Activated naive CD4-positive, alpha-beta T cell treated with anti-CD3 and anti-CD28 coated beads, Interleukin-2, amount 10 ng/mL, durations not matched to agents 7 days and 5 days (primary cell): ENCODE measurements around the gene TMEM11.

Experiments
- CTCF ChIA-PET: fragments of 350-600 bp; sonication (Branson Sonifier 250); formaldehyde crosslinking; loops from one replicate; lab custom pipeline; 2021; ENCODE audit warnings: antibody characterized with exemption; lab: Charles Lee
- DNase-seq: peaks from one replicate; pipeline ENCODE4 v3.0.0-alpha.2; 2020
- H3K27ac Mint-ChIP-seq: one replicate; pipeline ENCODE4 v1.8.0; 2021; ENCODE audit warnings: mild to moderate bottlenecking, moderate library complexity, mixed read lengths
- H3K27me3 Mint-ChIP-seq: one replicate; pipeline ENCODE4 v1.8.0; 2021; ENCODE audit warnings: mild to moderate bottlenecking, mixed read lengths
- H3K36me3 Mint-ChIP-seq: one replicate; pipeline ENCODE4 v1.8.0; 2021; ENCODE audit warnings: mixed read lengths
- H3K4me1 Mint-ChIP-seq: one replicate; pipeline ENCODE4 v1.8.0; 2021; ENCODE audit warnings: mixed read lengths
- H3K4me3 Mint-ChIP-seq: one replicate; pipeline ENCODE4 v1.8.0; 2021; ENCODE audit warnings: mild to moderate bottlenecking, moderate library complexity, mixed read lengths
- H3K9me3 Mint-ChIP-seq: one replicate; pipeline ENCODE4 v1.8.0; 2021; ENCODE audit warnings: mixed read lengths

TMEM11 gene, protein sequence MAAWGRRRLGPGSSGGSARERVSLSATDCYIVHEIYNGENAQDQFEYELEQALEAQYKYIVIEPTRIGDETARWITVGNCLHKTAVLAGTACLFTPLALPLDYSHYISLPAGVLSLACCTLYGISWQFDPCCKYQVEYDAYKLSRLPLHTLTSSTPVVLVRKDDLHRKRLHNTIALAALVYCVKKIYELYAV

DNA sequence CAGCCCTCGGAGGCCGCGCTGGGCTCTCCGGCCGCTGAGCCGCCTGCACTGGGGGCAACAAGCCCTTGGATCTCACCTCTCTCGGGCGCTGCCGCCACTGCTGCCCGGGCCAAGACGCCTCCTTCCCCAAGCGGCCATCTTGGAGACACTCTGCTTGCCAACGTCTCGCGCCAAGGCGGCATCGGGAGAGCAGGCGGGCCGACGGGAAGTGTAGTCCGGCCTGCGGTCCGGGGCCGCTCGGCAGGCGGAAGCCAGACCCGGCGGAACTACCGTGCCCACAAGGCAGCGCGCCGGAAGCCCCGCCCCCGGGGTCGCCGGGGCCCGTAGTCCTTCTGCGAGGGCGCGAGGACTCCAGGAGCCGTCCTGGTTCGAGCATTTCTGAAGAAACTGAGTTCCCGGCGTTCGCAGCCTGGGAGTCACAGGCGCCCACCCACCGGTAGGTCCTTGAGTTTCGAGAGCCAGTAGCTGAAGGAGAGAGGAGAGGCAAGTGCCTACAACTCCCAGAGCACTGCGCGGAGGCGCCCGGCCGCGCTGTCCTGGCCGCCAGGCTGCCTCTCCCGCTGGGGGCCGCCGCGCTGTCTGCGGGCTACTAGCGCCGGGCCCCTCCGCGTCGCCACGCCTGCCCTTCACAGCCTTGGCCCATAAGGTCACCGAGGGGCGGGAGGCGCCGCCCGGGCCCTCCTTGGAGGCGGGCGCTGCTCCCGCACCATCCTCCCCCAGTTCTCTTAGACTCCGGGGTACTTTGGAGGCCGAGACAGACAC is at the start of gene TMEM11:
Gene TMEM11 (minus strand): TSS at position 147 of the 762 bp plus-strand sequence. CDS start 9 bp downstream, at position 138.
- H3K36me3 Mint-ChIP-seq = peaks cover 14% of the 10 kb centered on the region
- H3K4me3 Mint-ChIP-seq = peak within 1 kb of the TSS; percentile 97
- H3K9me3 Mint-ChIP-seq = no peaks in the 10 kb centered on the region
- no peaks in the 10 kb centered on the region for H3K27me3 Mint-ChIP-seq
- peak; percentile 97 for DNase-seq
- CTCF ChIA-PET = interaction anchor here (1.0 to 1.1 kb wide), 3 partner anchors 23 to 115 kb away, joined by 3 to 7 read pairs (median 3); no protein-coding TSS in a partner anchor
- peak within 1 kb of the TSS; percentile 90 for H3K27ac Mint-ChIP-seq
- peaks cover 63% of the 10 kb centered on the region for H3K4me1 Mint-ChIP-seq

DNA sequence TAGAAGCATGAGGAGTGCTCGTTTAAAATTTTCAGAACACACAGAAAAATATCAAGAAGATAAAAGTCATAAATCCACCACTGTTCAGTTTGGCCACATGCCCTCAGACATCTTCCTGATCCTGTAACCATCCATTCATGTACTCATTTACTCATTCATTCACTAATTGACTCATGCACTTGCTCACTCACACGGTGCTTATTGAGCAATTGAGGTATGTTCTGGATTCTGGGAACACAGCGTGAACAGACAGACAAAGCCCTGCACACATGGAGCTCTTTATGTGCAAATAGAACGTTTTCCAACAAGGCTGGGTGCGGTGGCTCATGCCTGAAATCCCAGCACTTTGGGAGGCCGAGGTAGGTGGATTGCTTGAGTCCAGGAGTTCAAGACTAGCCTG is 49.4 kb upstream of the TMEM11 start:
- Mint-ChIP-seq H3K4me1 (peaks cover 22% of the 10 kb centered on the region), H3K4me3 (no peak overlapping the region), H3K27me3 (peaks cover 17% of the 10 kb centered on the region), H3K36me3 (no peaks in the 10 kb centered on the region), H3K27ac (no peak overlapping the region), H3K9me3 (no peaks in the 10 kb centered on the region)
- DNase-seq = no peak
- CTCF ChIA-PET = no interaction called here

DNA sequence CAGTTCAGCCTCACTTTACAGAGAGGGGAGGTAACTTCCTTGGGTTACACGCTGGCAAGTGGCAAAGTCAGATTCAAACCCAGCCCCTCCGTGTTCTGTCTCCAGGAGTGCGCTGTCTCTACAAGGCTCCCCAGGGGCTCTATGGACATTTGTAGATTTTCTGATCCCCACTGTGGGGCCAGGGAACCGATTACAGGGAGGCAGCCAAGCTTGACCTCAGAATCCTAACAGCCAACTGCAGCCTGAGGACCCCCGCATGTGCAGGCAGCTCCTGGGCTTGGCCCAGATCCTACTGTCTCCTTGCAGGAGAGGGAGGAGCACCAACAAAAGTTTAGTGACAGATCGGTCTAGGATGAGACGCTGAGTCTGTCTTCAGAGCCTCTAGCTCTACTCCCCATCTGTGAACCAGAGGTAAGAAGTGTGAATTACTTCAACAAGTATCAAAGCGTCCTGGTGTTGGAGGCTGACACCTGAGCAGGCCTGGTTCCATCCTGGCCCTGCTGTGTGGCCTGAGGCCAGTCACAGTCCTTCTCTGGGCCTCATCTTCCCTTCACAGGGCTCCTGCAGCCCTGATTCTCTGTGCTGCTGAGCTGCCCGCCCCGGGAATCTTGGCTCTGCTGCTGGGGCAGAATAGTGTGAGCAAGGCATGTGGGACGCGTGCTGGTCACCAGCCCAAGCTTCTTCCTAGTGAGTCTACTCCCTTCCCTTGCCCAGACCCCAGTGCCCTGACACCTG is 48.5 kb upstream of the TMEM11 start:
- Mint-ChIP-seq H3K4me1 (peaks cover 19% of the 10 kb centered on the region), H3K36me3 (no peaks in the 10 kb centered on the region), H3K9me3 (no peaks in the 10 kb centered on the region), H3K27me3 (peaks cover 17% of the 10 kb centered on the region), H3K4me3 (no peak overlapping the region), H3K27ac (no peak overlapping the region)
- DNase-seq = no peak
- CTCF ChIA-PET = no interaction called here

DNA sequence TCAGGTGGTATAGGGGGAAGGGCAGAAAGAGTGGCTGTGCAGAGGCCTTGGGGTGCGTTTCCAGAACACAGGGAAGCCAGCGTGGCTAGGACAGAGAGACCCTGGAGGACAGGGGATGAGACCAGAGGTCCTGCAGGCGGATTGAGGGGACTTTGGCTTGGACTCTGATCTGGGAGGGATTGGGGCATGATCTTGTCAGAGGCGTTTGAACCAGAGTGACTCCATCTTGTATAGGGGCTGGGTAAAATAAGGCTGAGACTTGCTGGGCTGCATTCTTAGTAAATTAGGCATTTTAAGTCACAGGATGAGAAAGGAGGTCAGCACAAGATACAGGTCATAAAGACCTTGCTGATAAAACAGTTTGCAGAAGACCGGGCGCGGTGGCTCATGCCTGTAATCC is 44.6 kb upstream of the TMEM11 start:
- DNase-seq = no peak
- H3K36me3 Mint-ChIP-seq = no peaks in the 10 kb centered on the region
- H3K27ac Mint-ChIP-seq = no peak overlapping the region
- H3K4me1 Mint-ChIP-seq = peaks cover 20% of the 10 kb centered on the region
- H3K4me3 Mint-ChIP-seq = no peak overlapping the region
- H3K9me3 Mint-ChIP-seq = no peaks in the 10 kb centered on the region
- CTCF ChIA-PET = interaction anchor here (1.8 kb wide), 1 partner anchor 9 kb away, joined by 4 read pairs; no protein-coding TSS in a partner anchor
- no peaks in the 10 kb centered on the region for H3K27me3 Mint-ChIP-seq

DNA sequence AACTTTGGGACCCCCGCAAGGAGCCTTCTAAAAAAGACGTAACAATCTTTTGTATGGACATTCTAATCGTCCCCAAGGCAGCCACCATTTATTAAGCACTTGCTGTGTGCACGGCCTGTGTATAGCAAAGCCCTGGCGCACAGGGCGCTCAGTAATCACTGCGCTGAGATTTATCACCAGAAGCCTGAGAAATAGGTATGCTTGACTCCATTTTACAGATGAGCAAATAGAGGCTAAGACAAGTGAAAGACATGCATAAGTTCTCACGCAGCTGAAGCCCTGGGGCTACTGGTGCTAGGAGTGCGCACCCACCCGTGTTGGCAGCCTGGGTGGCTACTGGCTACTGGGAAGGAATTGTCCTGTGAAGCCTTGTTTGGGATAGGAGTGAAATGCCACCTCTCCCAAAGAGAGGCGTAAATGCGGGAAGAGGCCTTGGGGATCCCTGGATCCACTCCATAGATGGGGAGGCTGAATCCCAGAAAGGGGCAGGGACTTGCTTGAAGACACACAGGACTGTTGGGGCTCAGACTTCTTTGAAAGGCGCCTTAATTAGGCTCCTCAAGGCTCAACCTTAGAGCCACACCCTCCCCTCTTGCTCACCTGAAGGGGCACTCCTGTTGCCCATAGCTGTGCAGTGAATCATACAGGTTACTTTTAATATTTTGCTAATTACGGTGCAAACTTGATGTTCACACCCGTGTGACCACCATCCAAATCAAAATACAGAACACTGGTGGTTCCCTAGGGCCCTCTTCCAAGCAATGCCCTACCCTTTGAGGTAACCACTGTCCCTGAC is 39.9 kb upstream of the TMEM11 start:
- H3K9me3 Mint-ChIP-seq = no peaks in the 10 kb centered on the region
- CTCF ChIA-PET = no interaction called here
- H3K4me1 Mint-ChIP-seq = peaks cover 33% of the 10 kb centered on the region
- H3K27ac Mint-ChIP-seq = peak overlapping the region; percentile 86
- DNase-seq = no peak
- peak overlapping the region; percentile 82 for H3K4me3 Mint-ChIP-seq
- H3K36me3 Mint-ChIP-seq = no peaks in the 10 kb centered on the region
- H3K27me3 Mint-ChIP-seq = peaks cover 33% of the 10 kb centered on the region

DNA sequence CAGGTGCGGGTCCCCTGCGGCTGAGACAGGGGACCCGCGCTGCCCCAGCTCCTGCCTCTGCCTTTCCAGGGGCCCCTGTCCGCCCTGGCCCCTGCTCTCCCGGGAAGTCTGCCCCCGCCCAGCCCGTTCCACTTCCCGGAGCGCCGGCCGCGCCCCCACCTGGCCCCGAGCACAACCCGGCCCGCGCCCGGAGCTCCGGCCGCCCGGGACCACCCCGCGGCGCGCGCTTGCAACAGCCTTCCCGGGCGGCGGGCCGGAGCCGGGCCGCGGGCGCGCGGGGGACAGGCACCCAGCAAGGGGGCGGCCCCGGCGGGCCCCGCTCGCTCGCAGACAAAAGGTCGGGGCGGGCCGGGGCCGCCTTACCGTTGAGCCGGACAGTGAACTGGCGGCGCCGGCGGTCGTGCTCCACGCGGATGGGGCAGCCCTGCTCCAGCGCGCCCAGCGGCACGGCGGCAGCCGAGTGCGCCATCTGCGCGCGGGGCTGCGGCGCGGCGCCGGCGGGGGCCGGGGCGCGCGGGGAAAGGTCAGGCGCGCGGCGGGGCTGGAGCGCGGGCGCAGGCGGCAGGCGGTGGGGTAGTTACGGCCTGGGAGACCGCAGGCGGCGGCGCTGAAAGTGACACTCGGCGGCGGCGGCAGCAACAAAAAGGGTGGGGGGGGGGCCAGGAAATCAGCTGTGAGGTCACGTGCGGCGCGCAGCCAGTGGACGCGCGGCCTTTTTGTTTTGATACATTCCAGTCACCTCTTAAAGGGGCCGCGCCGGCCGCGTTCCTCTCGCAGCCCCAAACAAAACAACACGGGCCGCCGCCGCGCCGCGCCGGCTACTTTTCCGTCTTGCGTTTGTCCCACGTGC is 39.1 kb upstream of the TMEM11 start, which contains the start of gene NATD1:
Gene NATD1 (minus strand): TSS at position 615 of the 850 bp plus-strand sequence. CDS start 146 bp downstream, at position 469.
- Mint-ChIP-seq H3K36me3 (no peaks in the 10 kb centered on the region), H3K4me3 (peak within 1 kb of the TSS; percentile 82), H3K9me3 (no peaks in the 10 kb centered on the region), H3K27ac (peak within 1 kb of the TSS; percentile 86), H3K27me3 (peaks cover 33% of the 10 kb centered on the region), H3K4me1 (peaks cover 26% of the 10 kb centered on the region)
- DNase-seq = peak; percentile 88
- CTCF ChIA-PET = no interaction called here

DNA sequence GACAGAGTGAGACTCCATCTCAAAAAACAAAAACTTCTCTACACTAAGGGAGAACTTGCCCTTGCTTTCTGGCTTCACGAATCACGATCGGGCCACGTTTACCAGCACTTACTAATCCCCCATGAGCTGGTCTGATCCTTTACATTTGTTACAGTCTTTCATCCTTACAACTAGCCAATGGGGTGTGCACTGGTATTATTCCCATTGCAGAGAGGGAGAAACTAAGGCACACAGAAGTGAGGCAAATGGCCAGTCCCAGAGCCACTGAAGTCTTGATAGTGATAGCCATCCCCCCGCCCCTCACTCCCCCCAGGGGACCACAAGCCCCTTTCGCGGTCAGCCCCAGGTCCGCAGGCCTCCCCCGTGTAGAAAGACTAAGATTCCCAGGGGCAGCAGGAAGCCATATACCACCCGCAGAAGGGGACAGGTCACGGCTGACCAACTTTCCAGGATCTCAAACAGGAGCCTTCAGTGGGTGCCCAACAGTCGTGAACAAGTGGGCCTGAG is 38.4 kb upstream of the TMEM11 start:
- Mint-ChIP-seq H3K27me3 (peaks cover 33% of the 10 kb centered on the region), H3K4me1 (peaks cover 22% of the 10 kb centered on the region), H3K27ac (peak overlapping the region; percentile 46), H3K9me3 (no peaks in the 10 kb centered on the region), H3K4me3 (peak overlapping the region; percentile 71), H3K36me3 (no peaks in the 10 kb centered on the region)
- CTCF ChIA-PET = no interaction called here
- no peak for DNase-seq

DNA sequence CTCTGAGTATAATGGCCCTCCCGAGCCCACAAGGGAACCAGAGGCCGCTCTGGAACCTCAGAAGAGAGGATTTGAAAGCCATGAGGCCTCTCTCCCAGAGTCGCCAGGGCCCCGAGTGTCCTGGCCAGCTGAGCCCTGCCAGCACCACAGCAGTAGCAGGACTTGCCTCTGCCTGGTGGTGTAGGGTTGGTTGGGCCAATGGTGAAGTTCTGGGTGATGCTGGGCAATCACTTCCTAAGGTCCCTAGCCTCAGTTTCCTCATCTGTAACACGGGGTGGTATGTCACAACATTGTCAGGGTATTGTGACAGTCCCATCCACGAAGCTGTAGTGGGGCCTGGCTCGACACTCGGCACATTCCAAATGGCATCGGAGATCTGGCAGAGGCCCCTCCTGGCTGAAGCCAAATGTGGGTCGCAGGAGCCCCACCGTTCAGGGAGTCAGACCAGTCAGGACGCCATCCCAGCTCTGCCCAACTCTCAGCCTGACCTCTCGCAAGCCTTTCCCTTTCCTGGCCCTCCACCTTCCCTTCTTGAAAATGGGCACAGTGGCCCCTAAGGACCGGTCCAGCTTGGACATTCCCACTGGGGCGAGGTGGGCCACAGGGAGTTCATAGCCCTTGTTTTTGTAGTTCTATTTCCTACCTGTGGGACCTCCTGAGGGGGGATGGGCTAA is 37.5 kb upstream of the TMEM11 start:
- CTCF ChIA-PET = no interaction called here
- H3K4me1 Mint-ChIP-seq = peaks cover 22% of the 10 kb centered on the region
- no peak overlapping the region for H3K4me3 Mint-ChIP-seq
- no peaks in the 10 kb centered on the region for H3K9me3 Mint-ChIP-seq
- H3K27ac Mint-ChIP-seq = no peak overlapping the region
- peaks cover 33% of the 10 kb centered on the region for H3K27me3 Mint-ChIP-seq
- no peak for DNase-seq
- no peaks in the 10 kb centered on the region for H3K36me3 Mint-ChIP-seq

DNA sequence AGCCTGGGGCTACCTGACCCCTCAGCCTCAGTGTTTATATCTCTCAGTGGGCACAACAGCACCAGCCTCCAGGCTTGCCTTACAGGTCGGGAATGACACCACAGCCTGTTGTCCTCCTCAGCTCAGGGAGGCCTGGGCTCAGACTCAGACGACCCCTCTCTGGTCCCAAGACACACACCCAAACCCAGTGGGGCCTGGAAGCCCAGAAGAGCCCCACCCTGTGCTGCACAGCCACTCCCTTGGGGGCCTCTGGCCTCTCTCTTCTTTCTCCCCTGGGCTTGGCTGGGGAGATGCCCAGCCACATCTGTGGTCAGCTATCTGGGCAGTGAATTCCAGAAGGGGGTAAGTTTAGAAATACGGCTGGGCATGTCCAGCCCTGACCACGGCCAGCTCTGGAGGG is 36.9 kb upstream of the TMEM11 start:
- Mint-ChIP-seq H3K9me3 (no peaks in the 10 kb centered on the region), H3K27ac (no peak overlapping the region), H3K4me3 (no peak overlapping the region), H3K4me1 (peaks cover 22% of the 10 kb centered on the region), H3K27me3 (peaks cover 33% of the 10 kb centered on the region), H3K36me3 (no peaks in the 10 kb centered on the region)
- CTCF ChIA-PET = interaction anchor here (1.3 to 1.5 kb wide), 2 partner anchors 11 to 132 kb away, joined by 3 to 5 read pairs; no protein-coding TSS in a partner anchor
- DNase-seq = no peak

DNA sequence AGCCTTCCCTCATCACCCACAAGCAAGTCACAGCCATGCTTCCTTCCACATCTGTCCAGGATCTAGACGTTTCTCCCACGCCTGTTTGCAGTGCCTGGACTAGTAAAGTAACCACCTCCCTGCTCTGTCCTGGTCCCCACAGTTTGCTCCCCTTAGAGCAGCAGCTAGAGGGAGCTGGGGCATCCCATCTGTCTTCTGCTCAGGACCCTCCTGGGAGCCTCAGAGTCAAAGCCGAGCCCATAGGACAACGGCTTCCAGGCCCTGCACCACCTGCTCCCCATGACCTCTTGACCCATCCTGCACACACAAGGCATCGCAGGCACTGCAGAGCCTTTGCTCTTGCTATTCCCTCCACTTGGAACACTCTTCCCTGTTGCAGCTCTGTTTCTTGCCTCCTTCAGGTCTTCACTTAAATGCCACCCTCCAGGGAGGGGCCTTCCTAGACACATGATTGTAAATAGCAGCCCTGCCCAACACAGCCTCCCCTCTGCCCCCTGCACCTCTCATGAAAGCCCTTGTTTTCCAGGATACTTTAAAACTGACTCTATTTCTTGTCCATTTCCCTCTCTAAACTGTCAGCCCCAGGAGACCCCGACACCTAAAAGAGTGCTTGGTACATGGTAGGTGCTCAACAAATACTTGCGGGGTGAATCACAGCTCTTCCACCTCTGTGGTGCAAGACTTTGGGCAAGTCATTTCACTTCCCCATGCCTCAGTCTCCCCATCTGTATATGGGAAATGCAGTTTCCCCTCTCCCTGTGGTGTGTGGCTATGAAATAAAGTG is 36.2 kb upstream of the TMEM11 start:
- CTCF ChIA-PET = interaction anchor here (1.0 to 1.5 kb wide), 3 partner anchors 10 to 132 kb away, joined by 3 to 5 read pairs (median 4); no protein-coding TSS in a partner anchor
- H3K4me3 Mint-ChIP-seq = no peak overlapping the region
- peaks cover 25% of the 10 kb centered on the region for H3K4me1 Mint-ChIP-seq
- DNase-seq = no peak
- H3K27me3 Mint-ChIP-seq = peaks cover 33% of the 10 kb centered on the region
- no peak overlapping the region for H3K27ac Mint-ChIP-seq
- H3K9me3 Mint-ChIP-seq = no peaks in the 10 kb centered on the region
- no peaks in the 10 kb centered on the region for H3K36me3 Mint-ChIP-seq

DNA sequence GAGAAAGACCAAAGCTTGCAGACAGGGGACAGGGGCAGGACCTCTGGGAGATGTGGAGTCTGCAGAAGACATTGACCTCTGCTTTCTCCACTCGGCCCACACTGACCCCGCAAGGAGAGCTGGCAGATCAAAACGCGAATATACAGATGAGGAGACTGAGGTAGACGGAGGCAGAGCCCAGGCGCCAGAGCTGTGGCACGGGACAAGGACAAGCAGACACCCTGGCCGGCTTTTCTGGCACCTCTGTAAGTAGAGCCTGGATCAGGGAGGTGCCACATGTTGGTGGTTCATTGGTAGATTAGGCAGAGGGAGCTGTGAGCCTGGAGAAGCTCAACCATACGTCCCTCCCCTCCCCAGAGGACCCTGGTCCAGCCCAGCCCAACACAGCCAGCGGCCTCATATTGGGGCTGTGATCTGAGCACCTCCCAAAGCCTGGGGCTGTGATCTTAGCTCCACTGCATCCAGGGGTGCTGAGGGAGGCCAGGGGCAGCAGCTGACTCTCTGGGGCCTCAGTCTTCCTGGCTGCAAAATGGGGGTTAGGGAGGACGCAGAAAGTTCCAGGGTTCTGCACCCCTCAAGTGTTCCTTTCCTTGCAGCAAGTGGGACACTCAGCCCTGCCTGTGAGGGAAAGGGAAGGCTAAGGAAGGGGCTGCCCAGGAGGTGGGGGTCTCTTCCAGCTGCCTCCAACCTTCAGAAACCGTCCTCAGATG is 35.3 kb upstream of the TMEM11 start:
- H3K27me3 Mint-ChIP-seq = peaks cover 33% of the 10 kb centered on the region
- H3K4me1 Mint-ChIP-seq = peaks cover 22% of the 10 kb centered on the region
- no peaks in the 10 kb centered on the region for H3K9me3 Mint-ChIP-seq
- no peaks in the 10 kb centered on the region for H3K36me3 Mint-ChIP-seq
- DNase-seq = no peak
- H3K4me3 Mint-ChIP-seq = no peak overlapping the region
- CTCF ChIA-PET = interaction anchor here (1.0 to 1.5 kb wide), 3 partner anchors 10 to 131 kb away, joined by 3 to 5 read pairs (median 4); no protein-coding TSS in a partner anchor
- H3K27ac Mint-ChIP-seq = no peak overlapping the region
